ENCODE measurements around the gene HSBP1.
A peak's percentile ranks its signal among the peaks of the same experiment; 100 is the strongest.

HSBP1 gene

DNA sequence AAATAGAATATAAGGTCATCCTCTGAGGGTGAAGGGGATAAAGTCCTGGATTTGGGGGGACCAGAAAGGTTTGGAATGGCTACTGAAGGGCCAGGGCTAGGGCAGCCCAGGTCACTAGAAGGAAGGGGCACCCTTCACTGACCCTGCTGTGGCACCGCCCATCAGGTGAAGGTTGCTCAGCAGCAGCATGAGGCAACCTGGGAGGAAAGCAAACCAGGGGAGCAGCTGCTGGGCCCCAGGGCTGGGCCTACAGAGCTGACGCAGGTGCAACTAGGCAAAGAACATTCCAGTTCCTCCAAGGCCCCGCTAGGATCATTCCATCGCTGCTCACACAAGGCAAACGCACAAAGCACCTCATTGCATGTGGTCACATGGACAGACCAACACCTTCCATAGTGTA is 3.4 kb upstream of the HSBP1 start:
- no peak for DNase-seq

DNA sequence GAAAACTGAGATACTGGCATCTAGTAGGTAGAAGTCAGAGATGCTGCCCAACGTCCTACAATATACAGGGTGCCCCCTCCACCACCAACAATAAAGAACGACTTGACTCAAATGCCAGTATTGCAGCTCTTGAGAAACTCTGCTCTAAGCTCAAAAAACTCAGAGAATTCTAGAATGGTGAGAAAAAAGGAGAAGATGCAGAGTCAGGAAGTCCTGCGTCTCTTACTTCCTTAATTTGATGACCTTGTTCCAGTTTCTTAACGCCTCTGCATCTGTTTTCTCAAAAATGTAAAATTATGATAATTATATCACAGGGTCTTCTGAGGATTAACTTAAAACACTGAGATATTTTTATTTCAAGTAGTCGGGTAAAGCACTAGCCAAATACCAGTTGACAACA is 1.7 kb upstream of the HSBP1 start:
- DNase-seq, result no peak

DNA sequence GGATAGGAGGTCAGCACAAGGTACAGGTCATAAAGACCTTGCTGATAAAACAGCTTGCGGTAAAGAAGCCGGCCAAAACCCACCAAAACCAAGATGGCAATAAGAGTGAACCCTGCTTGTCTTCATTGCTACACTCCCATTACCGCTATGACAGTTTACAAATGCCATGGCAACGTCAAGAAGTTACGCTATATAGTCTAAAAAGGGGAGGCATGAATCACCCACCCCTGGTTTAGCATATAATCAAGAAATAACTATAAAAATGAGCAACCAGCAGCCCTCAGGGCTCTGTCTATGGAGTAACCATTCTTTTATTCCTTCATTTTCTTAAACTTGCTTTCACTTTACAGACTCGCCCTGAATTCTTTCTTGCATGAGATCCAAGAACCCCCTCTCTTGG is 1.0 kb upstream of the HSBP1 start:
- no peak for DNase-seq

DNA sequence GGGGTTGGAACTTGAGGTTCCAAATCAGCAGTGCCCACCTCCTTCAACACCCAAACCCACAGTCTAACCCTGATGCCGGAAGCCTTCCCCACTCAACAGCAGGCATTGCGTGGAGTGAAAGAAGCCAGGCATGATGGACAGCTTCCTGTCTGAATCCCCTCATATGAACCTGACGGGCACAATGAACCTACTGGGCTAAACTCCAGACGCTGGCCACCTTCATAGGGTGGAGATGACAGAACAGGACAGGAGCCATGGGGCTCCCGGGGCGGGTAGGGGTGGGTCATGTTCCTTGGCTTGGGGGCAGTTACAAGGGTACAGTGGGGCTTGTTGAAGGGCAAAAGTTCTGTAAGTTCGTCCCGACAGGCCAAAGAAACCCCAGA is 460 bp upstream of the HSBP1 start:
- DNase-seq, result peak in 1 of 2 donors; percentile 4

DNA sequence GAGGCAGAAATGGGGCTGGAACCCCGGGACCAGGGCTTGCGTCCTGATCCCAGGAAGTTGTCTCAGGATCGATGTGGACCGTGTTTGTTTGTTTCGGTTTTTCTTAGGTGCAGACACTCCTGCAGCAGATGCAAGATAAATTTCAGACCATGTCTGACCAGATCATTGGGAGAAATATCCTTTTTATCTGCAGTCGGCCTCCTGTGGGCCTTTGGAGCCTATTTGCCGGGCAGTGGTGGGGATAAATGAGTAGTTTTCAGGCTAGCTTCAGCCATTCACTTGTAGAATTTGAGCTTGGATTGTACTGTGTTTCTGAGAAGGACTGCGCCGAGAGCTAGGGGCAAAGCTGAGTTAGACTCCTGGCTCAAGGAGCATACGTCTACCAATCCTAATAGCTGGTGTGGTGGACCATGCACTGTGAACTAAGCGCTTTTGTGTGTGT is 816 bp downstream of the HSBP1 start:
- DNase-seq, result no peak

DNA sequence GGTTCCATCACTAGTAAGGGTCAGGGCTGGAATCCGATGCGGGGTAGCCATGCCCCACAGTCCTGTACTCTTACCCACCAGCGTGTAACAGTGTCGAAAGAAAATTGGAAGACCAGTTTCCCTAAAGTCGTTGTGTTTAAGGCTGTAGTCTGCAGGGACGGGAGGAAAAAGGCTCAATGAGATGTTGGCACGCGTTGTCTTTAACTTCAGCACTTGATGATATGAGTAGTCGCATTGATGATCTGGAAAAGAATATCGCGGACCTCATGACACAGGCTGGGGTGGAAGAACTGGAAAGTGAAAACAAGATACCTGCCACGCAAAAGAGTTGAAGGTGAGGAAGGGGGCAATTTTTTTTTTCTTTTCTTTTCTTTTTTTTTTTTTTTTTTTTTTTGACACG is 1.3 kb downstream of the HSBP1 start:
- no peak for DNase-seq

DNA sequence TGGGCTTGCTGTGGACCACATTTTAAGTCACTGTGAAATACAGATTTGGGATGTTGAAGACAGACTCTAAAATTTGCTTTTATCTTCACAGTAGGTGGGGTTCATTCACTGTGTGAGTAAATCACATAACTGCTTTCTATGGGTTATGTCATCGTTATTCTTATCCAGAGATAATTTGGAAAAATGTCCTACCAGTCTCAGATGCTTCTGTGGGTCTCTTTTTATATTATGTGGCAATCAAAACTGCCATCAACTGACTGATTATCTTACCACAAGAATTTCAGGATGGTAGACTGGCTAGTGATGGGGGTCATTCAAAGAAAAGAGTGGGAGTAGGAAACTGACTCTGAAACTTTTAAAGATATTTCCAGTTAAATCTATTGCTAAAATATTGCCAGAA is 3.1 kb downstream of the HSBP1 start:
- DNase-seq, result no peak

DNA sequence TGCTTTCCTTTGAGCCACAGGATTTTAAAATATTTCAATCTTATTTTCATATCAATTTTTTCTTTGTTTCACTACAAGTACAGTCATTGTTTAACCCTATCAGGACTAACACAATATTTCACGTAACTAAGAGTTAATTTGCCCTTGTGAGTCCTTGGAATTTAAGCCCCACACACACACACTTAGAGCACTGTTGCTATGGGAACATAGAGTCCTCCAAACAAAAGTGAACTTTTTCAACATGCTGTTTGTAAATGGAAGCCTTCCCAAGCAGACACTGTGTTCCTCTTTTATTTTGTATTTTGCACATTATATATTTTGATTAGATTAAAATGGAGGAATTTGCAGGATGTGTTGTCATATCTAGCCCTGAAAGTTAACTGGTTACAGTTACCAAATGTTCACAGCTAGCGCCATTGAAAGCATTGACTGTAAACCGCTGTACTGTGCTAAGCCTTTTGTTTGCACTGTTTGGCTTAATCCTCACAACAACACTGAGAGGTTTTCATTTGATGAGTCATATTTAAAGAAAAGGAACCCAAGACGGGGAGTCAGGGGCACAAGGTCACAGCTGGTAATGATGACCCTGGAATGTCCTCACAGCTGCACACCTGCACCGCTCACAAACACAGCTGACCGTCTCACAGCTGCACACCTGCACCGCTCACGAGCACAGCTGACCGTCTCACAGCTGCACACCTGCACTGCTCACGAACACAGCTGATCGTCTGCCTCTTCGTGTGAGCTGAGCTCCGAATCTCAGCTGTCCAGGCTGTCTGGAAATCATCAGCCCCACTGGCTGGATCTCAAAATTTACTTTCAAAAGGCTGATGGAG is 6.3 kb downstream of the HSBP1 start:
- no peak for DNase-seq

DNA sequence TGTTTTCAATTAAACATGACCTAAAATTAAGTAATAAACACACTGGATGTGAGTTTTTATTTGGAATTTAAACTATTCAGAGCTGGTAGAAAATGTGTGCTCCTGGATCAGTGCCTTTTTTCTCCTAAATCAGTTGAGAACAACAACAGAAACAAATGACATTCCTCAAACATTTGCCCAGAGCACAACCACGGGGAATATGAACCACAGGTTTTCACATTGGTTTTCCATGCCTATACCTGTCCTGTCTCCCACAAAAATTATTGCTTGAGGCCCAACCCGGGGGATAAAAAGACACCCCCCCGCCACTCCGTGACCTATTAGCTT is 6.8 kb downstream of the HSBP1 start:
- no peak for DNase-seq

DNA sequence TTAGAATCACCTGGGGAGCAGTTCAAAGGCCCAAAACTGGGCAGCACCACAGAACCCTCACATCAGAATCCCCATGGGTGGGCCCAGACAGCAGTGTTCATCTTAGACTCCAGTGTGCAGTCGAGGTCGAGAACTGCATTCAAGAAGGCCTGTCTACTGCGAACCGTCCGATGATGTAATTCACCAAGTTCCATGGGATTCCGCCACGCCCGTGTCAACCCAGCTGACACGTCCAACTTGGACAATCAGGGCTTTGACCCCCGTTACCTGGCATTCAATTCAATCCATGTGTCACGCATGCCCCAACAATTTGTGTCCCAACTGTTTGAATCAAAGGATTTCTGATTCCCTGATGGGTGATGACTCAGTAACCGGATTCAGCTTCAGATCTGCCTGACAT is 9.2 kb downstream of the HSBP1 start:
- DNase-seq, result no peak

DNA sequence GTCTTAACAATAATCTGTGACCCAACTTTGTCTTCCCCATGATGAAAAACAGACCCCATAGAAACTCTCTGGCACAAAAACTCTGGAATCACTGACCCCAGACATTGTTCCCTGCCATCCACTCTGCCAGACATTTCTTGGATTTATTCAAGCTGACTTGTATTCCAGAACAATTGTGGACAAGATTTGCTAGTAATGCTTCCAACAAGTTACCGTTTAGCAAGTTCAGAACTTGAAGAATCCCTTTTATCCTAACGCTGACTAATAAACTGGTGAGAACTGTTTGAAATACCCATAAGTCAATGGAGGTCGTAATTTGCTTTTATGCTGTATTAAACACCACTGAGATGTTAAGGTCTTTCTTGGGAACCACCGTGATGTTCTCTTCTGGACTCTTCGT is 10.5 kb downstream of the HSBP1 start:
- DNase-seq, result no peak

DNA sequence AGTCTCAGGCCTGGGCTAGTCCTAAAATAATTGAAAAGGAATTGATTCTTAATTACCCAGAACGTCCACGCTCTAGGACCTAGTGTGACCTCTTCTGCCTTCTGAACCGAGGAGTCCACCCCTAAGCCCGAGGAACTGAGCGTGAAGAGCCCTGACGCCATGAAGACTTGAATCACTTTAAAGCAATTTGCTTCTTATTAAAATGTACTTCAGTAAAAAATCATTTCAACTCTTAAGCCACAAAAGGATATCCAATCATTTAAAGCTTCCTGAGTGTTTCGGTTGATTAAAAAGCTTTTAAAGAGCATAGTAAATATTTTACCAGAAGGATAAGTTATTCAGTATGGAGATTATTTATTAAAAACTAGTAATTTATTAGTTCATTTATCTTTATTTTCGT is 11.6 kb downstream of the HSBP1 start:
- DNase-seq, result no peak

DNA sequence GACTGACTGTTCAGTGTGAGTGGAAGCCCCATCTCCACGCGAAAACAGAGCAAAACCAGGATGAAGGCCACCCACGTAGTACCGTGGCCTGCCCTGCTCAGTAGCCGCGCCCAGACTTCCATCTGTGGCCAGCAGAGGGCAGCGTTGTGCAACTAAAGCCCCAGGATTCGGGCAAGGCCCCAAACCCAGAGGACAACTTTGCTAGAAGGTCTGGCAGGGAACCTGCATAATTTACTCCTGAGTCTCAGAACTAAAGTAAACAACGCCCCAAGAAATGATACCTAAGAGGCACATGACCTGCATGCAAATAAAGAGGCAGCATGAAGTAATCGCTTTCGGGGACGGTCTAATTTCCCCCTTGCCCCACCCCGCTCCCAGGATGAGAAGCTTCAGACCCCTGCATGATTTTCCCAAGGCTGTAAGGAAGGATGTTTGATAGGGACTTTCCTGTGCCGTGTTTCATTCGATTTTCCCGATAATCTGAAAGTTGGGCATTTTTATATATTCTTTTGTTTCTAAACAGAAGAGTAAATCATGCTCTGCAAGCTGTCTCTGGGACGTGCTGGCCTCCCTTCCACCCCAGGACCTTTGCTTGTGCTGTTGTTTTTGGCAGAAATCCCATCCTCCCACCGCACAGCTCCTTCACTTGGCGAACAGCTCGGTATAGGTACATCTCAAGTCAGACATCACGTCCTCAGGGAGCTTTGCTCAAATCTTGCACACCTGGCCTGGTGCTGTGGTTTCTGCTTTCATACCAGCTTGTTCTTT is 18.6 kb downstream of the HSBP1 start:
- DNase-seq, result peak; percentile 64 to 84

DNA sequence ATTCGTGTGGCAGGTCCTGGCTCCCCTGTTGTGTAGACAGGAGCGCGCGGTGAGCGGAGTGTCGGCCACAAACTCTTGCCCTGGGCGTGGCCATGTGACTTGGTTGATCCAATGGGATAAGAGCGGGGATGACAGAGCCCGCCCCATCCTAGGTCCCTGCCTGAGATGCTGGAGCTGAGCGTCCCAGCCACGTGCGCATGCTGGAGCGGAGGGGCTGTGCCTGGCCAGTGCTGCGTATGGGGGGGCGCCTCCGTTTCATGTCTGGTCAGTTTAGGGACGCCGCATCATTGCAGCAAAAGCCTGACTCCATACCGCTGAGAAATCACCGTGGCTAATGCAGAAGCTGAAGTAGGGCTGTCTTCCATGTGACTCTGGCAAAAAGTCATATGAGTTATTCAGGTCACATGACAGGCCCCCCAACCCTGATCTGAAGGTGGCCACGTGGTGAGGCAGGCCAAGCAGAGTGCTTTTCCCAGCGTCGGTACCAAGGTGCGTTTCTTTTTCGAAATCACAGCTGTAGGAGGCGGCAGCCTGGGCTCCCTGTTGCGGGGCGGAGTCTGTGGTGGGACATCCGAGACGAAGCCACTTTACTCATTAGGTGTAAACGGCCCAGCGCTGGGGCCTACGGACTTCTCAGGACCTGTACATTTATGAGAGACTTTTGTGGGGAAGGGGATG is 22.5 kb downstream of the HSBP1 start:
- DNase-seq, result no peak

DNA sequence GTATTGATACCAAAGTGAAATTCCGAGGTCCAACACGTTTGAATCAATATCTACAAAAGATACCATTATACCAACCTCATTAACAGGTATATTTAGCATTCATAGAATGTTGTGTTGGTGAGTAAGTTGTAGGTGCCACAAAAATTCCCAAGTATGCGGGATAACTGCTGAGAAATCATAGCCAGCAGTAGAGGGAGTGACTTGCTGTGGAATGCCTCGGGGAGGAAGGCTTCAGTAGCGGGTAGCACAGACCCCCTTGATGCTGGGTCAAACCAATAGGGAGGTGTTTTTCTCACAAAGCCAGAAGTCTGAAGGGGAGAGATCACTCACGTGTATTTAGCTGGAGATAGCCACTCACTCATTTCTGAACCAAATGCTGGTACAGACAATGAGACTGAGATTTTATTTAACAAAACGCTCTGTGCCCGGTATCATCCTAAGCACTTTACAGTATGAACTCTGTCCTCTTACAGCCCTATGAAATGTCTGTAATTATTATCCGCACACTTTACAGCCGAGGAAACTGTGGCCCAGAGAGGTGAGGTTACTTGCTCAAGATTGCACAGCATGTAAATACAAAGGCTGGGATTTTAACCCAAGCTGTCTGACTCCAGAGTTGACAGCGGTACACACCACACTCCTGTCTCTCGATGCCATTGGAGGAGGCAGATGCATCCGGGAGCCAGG is 23.1 kb downstream of the HSBP1 start:
- no peak for DNase-seq

DNA sequence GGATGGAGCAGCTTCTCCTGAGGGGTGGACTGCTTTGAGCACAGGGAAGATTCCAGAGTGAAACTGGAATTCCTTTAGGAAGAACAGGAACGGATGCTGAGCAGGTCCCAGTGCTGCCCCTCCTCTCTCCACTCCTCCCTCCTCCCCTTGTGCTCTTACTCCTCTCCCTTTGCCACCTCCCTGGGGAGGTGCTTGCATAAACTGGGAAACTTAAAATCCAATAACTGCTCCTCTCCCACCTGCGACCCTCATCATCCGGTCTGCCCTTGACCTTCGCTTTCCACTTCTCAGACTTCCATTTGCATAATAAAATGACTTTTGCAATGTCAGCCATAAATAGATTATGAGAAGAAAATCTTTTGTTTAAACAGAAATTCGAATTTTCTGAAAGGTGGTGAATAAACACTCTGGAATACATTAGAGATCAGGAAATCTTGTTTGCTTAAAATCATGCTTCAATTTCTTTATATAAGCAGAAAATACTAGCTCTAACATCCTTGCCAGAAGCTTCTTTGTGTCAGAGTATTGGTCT is 23.7 kb downstream of the HSBP1 start:
- no peak for DNase-seq

DNA sequence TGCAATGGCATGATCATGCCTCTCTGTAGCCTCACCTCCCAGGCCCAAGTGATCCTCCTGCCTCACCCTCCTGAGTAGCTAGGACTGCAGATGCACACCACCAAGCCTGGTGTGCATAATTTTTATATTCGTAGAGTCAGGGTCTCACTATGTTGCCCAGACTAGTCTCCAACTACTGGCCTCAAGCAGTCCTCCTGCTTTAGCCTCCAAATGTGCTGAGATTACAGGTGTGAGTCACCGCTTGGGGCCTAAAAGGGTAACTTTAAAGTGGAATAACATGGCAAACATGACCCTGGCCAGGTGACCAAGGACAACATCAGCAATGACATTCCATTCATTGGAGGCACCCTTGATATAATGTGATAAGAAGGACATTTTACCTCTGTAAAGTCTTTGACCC is 26.1 kb downstream of the HSBP1 start:
- DNase-seq, result no peak

DNA sequence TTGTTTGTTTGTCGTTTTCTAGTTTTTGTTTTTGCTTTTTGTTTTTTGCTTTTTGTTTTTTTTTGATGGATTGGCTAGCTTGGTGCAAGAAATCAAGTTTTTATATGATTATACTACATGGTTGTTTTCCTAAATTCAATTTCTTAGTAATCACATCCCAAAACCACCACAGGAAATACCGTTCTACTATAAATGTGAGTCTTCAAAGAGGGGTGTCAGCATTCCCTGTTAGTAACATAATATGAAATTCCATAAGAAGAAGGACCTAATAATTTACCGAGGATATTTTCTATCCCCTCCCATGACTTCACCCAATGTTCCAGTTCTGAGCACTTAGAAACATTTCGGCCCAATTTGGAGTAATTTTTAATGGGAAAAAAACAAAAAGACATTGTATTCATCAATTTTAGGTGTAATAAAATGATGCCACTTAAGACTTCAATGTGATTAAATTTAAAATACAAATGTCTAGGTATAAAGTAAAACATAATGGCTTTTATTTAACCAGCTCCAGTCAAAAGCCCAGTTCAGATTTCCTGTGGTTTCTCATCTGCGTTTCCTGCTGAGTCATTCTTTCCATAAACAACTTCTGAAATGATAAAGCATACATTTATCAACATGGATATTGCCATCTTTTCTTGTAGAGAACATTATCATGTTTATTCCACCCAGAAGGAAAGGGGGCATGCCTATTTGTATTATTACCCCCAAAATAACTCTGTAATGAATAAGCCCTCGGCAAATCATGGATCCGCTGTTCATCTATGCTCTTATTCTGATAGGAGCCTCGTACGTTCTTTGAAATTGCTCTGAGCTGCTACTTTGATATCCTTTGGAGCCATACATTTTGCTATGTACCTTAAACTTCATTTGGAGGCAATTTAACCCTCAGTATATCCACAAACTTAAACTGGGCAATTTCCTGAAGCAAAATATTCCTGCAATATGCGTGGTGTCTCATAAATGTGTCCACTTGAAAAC is 28.1 kb downstream of the HSBP1 start:
- DNase-seq, result no peak

DNA sequence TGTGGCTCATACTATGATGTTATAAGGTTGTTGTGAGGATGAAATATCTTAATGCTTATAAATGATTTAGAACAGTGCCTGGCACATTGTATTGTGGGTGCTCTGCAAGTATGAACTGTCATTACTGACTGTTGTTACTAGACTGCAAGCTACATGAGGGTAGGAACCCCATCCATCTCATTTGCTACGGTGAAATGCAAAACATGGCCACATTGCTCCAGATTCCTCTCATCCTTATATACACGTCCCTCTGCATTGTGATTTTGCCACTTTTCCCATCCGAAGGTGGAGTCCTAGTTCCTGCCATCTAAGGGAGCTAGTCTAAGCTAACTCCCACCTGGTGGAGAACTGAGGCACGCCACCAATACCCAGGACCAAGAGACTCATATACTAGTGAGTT is 29.8 kb downstream of the HSBP1 start:
- no peak for DNase-seq

DNA sequence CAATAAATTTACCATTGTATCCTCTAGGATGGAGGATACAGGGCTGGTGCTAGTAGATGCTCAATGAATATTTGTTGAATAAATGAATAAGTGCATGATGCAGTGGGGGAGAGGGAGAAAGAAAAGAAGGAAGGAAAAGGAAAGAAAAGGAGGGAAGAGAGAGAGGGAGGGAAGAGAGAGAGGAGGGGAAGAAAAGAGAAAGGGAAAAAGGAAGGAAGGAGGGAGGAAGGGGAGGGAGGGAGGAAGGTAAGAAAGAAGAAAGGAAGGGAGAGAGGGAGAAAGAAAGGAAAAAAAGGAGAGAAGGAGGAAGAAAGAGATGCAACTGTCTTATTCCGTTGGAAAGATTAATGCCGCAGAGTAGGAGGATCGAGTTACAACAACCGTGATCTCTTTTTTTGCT is 30.4 kb downstream of the HSBP1 start:
- DNase-seq, result no peak

DNA sequence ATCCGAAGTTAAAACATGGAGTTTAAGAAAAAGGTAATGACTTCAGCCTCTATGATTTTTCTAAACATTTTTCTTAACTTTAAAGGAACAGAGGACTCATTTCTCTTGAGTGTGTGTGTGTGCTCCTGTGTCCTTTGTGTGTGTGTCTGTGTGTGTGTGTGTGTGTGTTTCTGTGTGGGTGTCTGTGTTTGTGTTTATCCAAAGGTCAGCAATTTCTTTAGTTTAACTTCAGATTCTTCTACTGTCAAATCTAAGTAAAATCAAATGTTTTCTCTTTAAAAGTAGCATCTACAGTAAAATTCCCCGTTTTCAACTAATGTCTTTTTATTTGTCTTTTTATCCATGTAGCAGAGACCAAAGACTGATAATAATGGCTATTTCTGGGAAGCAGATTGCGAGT is 31.8 kb downstream of the HSBP1 start:
- DNase-seq, result no peak

DNA sequence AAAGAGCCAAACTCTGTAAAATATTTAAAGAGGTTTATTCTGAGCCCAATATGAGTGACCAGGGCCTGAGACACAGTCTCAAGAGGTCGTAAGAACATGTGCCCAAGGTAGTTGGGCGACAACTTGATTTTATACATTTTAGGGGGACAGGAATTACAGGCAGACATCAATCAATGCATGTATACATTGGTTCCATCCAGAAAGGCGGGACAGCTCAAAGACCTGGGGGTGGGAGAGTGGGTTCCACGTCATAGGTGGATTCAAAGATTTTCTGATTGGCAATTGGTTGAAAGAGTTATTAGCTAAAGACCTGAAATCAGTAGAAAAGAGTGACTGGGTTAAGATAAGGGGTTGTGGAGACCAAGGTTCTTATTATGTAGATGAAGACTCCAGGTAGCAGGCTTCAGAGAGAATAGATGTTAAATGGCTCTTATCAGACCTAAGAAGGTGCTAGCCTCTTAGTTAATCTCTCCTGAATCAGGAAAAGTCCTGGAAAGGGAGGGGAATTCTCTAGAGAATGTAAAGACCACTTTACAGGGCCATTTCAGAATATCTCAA is 32.4 kb downstream of the HSBP1 start:
- DNase-seq, result no peak
